GM19351 (cell line): ENCODE data around the gene SLC15A5.

Source experiments
- ATAC-seq: cut with Tn5 transposase; IDR thresholded peaks from one replicate; pipeline ENCODE4 v1.9.1; 2021; ENCODE audit warnings: mild to moderate bottlenecking, moderate library complexity; ENCODE audit not compliant: unreplicated experiment

SLC15A5 gene

GRCh38 chr12:16261944-16262475 is 15.5 kb downstream of the SLC15A5 start:
- no peak for ATAC-seq

- ATAC-seq = no peak
These were observed 17.3 kb downstream of the SLC15A5 start for GRCh38 chr12:16260206-16260605.

GRCh38 chr12:16258963-16259362 is 18.5 kb downstream of the SLC15A5 start:
- no peak for ATAC-seq

- no peak for ATAC-seq
These were observed 31.2 kb downstream of the SLC15A5 start for GRCh38 chr12:16246264-16246663.

- no peak for ATAC-seq
These were observed 32.3 kb downstream of the SLC15A5 start for GRCh38 chr12:16245209-16245608.

- ATAC-seq = no peak
These were observed 33.7 kb downstream of the SLC15A5 start for GRCh38 chr12:16243487-16244412.

- ATAC-seq = no peak
These were observed 36.1 kb downstream of the SLC15A5 start for GRCh38 chr12:16241346-16241745.

GRCh38 chr12:16238661-16239060 is 38.8 kb downstream of the SLC15A5 start:
- ATAC-seq = no peak

GRCh38 chr12:16229676-16230075 is 47.8 kb downstream of the SLC15A5 start:
- no peak for ATAC-seq

- ATAC-seq = peak; percentile 44
These were observed 49.4 kb downstream of the SLC15A5 start for GRCh38 chr12:16228067-16228466.

- ATAC-seq = no peak
These were observed 51.8 kb downstream of the SLC15A5 start for GRCh38 chr12:16225692-16226091.

GRCh38 chr12:16224196-16224595 is 53.3 kb downstream of the SLC15A5 start:
- no peak for ATAC-seq

GRCh38 chr12:16221776-16222175 is 55.7 kb downstream of the SLC15A5 start:
- no peak for ATAC-seq

- no peak for ATAC-seq
These were observed 57.4 kb downstream of the SLC15A5 start for GRCh38 chr12:16220120-16220519.

- no peak for ATAC-seq
These were observed 58.3 kb downstream of the SLC15A5 start for GRCh38 chr12:16218934-16219751.

GRCh38 chr12:16218234-16218633 is 59.3 kb downstream of the SLC15A5 start:
- ATAC-seq = no peak

- ATAC-seq = no peak
These were observed 65.8 kb downstream of the SLC15A5 start for GRCh38 chr12:16211731-16212130.

- ATAC-seq = peak; percentile 91
These were observed 78.6 kb downstream of the SLC15A5 start for GRCh38 chr12:16198884-16199283.

- ATAC-seq = no peak
These were observed 79.9 kb downstream of the SLC15A5 start for GRCh38 chr12:16197600-16197999.

- ATAC-seq = peak; percentile 53
These were observed 87.6 kb downstream of the SLC15A5 start for GRCh38 chr12:16189849-16190248.

GRCh38 chr12:16187660-16188059 is 89.8 kb downstream of the SLC15A5 start:
- ATAC-seq = no peak

GRCh38 chr12:16184681-16185080 is 92.8 kb downstream of the SLC15A5 start:
- ATAC-seq = no peak
